ENCODE measurements around the gene PLXNA4.

- TF ChIP-seq CTCF (IDR thresholded peaks at IDR 0.05; ENCODE audit: poor library complexity) (no peak), EZH2 (IDR thresholded peaks at IDR 0.05; ENCODE audit: borderline replicate concordance) (no peak), EZH2phosphoT487 (IDR thresholded peaks at IDR 0.05; ENCODE audit: low read depth, severe bottlenecking, unreplicated experiment) (no peak)
Measured at GRCh38 chr7:132189881-132190280, 386.4 kb downstream of the PLXNA4 start.

All from hepatocyte (in vitro differentiated cells).